HG03520 (cell line): ENCODE results near the gene SLC34A3.
A peak's percentile ranks its signal among the peaks of the same experiment; 100 is the strongest.

Experiments
- ATAC-seq: cut with Tn5 transposase; IDR thresholded peaks from one replicate; pipeline ENCODE4 v1.9.1; 2021; ENCODE audit warnings: mild to moderate bottlenecking, moderate library complexity; ENCODE audit not compliant: unreplicated experiment

The SLC34A3 gene

DNA sequence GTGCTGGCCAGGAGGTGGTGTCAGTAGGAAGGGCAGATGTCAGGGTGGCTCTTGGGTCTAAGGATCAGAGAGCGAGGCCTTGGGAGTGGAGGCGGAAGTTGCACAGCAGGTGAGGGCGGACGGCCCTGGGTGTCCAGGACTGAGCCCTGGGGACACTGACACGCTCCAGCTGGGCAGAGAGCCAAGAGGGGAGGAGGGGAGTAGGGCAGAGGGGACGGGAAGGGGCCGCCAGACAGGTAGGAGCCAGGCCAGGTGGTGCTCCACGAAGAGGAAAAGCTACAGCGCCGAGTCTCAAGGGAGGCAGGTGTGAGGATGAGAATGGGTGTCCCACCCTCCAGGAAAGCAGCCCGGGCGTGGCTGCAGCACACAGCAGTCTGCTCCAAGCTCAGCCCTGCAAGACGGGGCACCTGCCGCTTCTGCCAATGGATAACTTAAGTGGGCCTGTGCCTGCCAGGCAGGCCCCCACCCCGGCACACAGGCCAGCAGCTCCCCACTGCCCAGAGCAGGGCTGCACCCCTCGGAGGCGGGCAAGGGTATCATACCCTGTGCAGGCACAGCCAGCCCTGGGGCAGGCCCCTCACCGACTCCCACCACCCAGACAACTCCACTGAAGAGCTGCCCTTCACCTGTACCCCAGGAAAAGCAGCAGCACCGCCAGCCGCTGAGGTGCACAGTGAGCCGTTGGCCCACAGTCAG lies 35.0 kb upstream of the SLC34A3 start:
- no peak for ATAC-seq

DNA sequence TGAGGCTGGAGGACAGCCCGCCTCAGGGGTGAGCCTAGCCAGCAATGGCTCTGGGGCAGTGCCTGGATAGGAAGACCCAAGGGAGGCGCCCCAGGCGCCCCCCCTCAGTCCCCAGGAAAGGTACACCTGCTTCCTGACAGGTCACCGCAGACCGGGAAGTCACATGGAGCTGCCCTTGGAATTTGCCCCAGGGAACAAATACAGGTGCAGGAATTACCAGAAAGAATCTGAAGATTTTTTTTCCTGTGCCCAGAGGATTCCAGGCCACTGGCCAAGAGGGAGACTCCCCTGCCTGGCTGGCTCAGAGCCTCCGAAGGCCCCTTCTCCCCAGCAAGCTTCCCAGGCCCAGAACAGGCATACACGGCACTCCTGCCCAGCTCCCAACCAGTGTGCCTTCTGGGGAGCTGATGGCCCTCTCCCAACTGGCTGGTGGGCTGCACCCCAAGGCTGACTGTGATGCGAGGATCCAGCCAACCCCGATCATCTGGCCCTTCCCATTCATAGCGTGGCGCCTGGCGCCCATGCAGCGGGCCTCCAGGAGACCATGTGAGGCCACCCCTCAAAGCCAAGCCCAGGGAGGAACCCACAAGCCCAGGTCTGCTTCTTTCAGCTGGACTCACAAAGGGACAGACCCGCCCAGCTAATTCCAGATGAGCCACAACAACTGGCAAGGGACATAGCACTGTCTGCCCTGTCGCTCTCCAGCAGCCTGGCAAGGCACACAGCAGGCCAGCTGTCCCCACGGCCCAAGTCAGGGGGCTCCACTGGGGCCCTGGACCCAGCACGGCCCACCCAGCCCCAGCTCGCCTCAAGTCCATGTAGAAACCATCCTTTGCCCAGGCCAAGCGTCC lies 32.4 kb upstream of the SLC34A3 start:
- no peak for ATAC-seq

DNA sequence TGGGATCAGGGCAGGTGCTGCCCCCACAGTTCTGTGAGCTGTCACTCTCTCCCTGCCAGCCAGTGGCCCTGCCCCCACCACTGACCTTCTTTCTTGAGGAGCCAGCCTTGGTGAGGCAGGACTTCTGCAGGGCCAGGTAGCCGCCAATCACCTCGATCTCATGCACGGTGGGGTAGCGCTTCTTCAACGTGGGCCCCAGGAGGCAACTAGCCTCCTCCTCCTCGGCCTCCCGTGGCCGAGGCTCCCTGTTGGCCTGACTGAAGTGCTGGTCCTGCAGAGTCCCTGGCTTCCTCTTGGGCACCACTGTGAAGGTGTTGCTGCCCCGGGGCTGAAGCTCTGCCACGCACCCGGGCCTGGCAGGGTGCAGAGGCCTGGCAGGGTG lies 31.8 kb upstream of the SLC34A3 start:
- no peak for ATAC-seq

DNA sequence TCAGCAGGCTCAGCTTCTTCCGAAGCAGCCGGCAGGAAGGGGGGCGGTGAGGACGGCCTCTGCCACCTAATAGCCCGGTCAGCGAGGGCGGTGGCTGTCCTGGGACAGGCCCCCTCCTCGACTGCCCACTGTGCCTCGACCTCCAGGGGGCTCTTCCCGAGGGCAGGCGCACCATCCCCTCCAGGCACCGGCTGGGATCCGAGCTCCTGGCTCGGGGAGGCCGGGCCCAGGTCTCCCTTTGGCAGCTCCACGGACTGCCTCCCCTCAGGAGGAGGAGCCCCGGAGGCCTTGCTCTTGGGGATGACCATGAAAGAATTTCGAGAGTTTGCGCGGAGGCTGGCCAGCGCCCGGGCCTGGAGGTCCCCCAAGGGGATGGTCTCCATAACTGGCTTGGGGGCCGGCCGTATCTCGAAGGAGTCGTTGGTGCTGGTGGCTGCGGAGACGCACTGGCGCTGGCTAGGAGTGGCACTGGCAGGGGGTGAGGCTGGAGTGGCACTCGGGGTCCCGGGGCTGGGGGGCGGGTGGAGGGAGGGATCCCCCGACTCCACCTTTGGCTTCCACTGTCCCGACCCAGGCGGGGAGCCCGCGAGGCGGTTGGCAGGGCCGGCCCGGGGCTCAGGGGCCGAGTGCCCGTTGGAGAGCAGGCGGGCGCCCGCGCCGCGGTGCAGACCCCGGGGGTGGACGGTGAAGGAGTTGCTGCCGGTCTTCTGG lies 31.1 kb upstream of the SLC34A3 start:
- ATAC-seq: no peak

DNA sequence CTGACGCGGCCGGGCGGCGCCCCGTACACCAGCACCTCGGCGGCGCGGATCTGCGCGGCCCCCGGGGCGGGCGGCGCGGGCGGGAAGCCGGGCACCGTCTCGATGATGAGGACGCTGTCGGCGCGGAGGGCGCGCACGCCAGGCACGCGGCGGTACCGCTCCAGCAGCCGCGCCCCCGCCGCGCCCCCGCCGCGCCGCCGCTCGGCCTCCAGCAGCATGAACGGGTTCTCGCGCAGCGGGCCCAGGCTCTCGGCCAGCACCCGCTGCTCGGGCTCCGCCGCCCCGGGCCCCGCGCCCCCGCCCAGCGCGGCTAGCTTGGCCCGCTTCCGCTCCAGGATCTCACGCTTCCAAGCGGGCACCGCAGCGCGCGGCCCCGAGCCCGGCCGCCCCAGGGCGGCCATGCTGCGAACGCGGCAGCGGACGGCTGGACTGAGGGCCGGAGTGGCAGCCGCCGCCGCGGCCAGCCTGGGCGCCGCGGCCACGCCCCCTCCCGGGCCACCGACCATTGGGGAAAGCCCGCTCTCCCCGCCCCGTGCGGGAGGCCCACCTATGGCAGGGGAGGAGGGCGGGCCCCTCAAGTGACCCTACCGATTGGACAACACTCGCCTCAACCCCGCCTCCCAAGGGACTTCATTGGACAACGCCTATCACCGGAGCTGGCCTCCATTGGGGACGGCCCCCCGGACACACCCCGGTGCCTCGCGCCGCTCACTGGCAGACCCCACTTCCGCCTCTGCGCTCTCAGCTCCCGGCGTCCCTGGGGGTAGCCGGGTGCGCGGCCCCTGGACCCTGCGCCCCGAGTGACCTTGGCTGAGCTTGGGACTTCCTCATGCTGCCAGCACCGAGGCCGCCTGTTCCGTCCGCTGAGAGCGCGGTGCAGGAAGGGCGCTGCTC lies 30.1 kb upstream of the SLC34A3 start, which contains the start of gene TPRN:
Gene TPRN (minus strand): TSS at position 431 of the 894 bp plus-strand sequence. CDS start 30 bp downstream, at position 401.
- ATAC-seq: peak; percentile 80

DNA sequence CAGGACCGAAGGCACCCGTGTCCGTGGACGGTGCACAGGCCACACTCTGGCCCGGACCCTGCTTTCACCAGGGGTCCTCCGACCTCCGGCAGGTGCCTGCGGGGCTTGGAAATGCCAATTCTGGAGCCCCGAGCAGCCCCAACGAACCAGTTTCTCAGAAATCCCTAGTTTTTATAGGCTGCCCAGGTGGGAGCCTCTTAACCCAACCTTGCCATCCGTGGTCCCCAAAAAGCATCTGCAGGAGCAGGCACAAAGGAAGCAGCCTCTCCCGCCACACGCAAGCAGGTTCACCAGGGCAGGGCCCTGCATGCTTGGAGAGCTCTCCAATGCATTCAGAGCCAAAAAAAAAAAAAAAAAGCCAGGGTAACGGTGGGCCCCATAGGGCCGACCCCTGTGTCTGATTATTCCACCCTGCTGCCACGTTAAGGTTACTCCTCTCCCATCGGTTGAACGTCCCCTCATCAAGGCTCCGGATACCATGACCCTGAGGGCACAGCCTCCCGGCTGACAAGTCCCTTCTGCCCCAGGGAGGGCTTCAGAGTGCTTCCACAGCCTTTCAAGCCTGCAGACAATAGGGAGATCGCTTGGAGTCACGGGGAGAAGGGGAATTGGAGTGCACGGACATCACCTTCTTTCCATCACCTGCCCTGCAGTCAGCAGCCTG lies 29.4 kb upstream of the SLC34A3 start:
- no peak for ATAC-seq

DNA sequence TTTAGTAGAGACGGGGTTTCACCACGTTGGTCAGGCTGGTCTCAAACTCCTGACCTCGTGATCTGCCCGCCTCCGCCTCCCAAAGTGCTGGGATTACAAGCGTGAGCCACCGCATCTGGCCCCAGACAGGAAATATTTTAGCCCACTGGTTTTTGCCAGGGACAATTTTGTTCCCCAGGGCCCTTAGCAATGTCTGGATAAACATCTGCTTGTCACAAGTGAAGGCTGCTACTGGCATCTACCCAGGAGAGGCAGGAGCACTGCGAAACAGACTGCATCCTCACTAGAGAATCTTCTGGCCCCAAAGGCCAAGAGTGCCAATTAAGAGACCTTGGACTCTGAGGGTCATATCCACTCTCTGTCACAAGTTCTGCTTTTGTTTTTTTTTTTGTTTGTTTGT lies 27.7 kb upstream of the SLC34A3 start:
- ATAC-seq: no peak

DNA sequence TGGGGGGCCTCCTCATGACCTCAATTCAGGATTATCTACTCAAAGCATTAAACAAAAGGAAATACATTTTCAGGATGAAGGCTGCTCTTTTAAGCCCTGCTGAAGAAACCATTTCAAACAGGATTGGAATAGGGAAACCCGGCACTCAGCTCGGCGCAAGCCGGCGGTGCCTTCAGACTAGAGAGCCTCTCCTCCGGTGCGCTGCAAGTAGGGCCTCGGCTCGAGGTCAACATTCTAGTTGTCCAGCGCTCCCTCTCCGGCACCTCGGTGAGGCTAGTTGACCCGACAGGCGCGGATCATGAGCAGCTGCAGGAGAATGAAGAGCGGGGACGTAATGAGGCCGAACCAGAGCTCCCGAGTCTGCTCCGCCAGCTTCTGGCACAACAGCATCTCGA lies 26.0 kb upstream of the SLC34A3 start:
- no peak for ATAC-seq

DNA sequence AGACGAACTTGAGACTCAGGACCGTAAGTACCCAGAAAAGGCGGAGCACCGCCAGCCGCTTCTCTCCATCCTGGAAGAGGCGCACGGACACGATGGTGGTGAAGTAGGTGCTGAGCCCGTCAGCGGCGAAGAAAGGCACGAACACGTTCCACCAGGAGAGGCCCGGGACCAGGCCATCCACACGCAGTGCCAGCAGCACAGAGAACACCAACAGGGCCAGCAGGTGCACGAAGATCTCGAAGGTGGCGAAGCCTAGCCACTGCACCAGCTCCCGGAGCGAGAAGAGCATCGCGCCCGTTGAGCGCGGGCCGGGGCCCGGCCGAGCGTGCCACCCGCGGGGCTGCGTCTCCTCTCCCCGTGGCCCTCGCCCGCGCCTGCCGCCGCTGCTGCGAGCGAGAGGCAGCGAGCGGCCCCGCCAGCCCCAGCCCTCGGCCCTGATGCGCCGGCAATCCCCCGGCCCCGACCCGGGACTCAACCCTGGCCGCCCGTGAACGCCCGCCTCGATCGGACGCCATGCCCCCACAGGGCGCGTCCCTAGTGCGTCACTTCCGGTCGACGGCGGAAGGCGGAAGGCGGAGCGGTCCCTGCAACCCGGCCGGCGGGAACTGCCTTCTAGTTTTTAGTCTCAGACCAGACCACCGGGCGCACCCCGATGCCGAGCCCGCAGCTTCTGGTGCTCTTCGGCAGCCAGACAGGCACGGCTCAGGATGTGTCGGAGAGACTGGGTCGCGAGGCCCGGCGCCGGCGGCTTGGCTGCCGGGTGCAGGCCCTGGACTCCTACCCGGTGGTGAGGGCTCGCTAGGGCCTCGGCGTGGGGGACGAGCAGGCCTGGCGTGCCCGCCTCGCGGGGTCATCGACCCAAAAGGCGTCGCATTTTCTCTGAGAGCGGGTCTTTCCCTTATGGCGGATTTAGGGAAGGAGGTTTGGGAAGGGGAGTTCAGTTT lies 25.3 kb upstream of the SLC34A3 start, which contains the start of the genes NDOR1 and TMEM203:
Gene NDOR1 (plus strand): TSS at position 575 of the 944 bp plus-strand sequence. CDS start 78 bp downstream, at position 653.
Gene TMEM203 (minus strand): TSS at position 523 of the 944 bp plus-strand sequence. CDS start 234 bp downstream, at position 289.
- peak; percentile 34 for ATAC-seq

DNA sequence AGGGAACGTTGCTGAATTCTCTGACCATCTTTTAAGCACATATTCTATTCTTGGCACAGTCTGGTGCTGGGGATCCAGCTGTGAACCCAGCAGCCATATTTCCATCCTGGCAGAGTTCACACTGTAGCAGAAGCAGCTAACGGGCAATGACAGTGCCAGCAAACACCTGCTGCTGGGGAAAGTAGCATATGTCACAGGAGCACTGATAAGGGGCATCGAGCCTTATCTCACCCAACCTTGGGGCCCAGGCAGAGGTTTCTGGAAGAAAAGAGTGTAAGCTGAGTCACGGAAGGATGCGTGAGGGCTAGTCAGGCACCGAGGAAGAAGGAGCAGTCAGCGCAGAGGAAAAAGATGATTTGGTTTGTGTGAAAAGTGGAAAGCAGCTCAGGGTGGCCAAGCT lies 24.1 kb upstream of the SLC34A3 start:
- ATAC-seq: no peak

DNA sequence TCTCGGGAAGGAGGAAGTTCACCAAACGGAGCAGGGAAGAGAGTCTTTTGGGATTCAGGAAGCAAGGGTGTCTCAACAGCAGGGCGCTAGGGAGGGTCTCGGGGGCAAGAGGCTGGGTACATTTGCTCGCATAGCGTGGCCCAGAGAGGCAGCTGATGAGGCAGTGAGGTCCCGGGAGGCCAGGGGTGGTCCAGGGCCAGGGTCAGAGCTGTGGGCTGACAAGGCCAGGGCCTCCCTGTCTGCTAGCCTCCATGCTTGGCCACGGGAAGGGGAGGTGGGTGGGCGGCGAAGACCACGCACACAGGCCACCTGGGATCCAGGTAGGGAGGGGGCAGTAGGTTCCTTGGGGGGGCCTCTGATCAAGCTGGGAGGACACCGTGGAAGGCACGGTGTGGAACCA lies 19.2 kb upstream of the SLC34A3 start:
- no peak for ATAC-seq

DNA sequence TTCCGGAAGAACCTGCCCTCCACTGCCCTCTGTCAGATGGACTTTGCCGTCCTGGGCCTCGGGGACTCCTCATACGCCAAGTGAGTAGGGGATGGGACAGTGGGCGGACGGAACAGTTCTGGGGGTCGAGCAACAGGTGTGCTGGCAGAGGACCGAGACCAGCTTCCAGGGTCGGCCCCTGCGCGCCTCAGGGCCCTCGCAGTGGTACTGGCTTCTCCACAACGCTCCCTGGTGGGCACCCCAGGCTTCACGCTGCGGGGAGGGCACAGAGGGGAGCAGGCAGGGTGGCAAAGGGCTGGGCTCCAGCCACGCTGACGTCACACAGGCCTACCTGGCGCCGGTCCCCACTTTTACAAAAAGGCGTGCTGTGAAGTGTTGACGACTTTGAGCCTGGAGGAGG lies 18.2 kb upstream of the SLC34A3 start:
- no peak for ATAC-seq

DNA sequence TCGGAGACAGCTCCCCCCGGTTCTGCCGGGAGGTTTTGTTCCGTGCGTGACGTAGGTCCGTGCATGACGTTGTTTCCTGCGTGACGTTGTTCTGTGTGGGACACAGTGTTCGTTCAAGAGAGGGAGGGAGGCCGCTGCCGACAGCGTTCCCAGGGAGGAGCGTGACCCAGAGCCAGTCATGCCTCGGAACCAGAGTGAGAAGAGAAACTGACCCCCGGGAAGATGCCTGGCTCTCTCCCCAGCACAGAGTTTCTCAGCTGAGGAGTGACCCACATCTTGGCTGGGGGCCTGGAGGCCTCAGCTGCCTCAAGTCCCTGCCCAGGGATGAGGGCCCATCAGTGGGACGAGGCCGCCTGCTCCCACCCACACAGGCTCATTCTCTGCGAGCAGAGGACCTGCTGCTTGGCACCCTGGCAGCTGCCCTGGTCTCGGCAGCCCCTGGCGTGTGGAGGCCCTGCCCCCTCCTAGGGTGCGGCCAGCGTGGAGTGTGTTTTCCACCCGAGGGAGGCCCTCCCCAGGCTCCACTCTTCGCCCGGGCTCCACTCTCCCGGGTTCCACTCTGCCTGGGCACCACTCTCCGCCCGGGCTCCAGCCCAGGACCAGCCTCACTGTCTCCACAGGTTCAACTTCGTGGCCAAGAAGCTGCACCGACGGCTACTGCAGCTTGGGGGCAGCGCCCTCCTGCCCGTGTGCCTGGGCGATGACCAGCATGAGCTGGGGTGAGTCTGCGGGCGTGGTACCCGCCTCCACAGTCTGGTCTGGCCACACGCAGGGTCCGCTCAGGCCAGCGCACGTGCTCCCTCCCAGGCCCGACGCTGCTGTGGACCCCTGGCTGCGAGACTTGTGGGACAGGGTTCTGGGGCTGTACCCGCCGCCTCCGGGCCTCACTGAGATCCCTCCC lies 17.3 kb upstream of the SLC34A3 start:
- no peak for ATAC-seq

DNA sequence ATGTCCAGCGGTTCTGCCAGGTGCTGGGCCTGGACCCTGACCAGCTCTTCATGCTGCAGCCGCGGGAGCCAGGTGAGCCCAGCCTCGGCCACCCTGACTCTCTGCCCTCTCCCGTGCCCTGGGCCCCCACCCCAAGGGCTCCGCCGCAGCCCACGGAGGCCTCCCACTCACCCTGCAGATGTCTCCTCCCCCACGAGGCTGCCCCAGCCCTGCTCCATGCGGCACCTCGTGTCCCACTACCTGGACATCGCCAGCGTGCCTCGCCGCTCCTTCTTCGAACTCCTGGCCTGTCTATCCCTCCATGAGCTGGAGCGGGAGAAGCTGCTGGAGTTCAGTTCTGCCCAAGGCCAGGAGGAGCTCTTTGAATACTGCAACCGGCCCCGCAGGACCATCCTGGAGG lies 16.1 kb upstream of the SLC34A3 start:
- no peak for ATAC-seq

DNA sequence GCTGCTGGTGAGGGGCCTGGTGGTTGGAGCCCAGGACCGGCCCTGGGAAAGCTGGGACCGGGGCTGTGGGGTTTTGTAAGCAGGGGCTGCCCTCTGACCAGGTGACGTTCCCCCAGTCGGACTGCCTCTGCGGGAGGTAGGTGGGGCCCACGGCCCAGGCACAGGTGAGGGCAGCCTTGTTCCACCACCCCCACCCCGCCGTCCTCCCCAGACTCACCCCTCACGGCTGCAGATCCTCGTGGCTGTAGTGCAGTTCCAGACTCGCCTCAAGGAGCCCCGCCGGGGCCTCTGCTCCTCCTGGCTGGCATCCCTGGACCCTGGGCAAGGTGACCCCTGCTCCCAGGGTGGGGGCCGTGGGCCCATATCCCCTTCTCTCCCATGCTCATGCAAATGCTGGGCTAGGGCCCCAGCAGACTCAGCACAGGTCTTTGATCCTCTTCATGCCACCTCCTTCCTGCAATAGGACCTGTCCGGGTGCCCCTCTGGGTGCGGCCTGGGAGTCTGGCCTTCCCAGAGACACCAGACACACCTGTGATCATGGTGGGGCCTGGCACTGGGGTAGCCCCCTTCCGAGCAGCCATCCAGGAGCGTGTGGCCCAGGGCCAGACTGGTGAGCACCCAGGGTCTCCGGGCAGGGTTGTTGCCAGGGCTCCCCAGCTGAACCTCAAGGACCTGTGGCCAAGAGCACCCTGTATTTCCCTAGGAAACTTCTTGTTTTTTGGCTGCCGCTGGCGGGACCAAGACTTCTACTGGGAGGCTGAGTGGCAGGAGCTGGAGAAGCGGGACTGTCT lies 15.3 kb upstream of the SLC34A3 start:
- ATAC-seq: no peak

DNA sequence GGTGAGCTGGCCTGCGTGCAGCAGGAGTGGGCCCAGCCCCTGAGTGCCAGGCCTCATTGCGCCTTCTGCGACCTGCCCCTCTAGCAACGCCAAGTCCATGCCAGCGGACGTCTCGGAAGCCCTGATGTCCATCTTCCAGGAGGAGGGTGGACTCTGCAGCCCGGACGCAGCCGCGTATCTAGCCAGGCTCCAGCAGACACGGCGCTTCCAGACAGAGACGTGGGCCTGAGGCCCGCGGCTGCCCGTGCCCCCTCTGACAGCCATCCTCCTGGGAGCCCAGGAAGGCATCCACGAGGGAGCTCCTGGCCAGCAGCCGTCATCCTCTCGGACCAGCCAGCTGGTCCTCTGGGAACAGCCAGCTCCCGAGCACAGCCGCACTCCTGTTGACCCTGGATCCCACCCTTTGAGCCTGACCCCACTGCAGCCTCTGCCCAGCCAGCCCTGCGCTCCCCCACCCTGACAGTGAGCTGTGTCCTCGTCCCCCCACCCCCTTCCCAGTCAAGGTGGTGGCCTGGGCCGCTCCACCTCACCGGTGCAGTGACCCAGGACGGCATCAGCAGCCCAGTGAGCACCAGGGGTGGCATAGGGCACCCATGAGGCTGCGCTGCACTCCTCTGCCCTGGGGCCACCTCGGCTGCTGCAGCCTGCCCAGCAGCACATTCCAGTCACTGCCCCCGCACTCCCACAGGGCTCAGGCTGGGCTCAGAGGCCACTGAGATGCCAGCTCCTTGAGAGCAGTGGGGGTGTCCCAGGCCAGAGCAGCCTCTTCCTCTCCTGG lies 14.3 kb upstream of the SLC34A3 start:
- no peak for ATAC-seq
